HG03432 (cell line): ENCODE data around the gene GPR137C.
A peak's percentile ranks its signal among the peaks of the same experiment; 100 is the strongest.

Experiments
- ATAC-seq: cut with Tn5 transposase; IDR thresholded peaks from one replicate; pipeline ENCODE4 v1.9.1; 2021; ENCODE audit warnings: mild to moderate bottlenecking, moderate library complexity; ENCODE audit not compliant: unreplicated experiment

Gene GPR137C

GRCh38 chr14:52552063-52552988 lies at the start of gene GPR137C, which contains the start of gene TXNDC16:
Gene GPR137C, plus strand, starts transcription at chr14:52552836. Its CDS starts 312 bp downstream, at chr14:52553148.
Gene TXNDC16, minus strand, starts transcription at chr14:52552505. Its CDS starts 8,948 bp downstream, at chr14:52543557.
- ATAC-seq, result peak; percentile 91

GRCh38 chr14:52513249-52513648 lies 39.4 kb upstream of the GPR137C start:
- ATAC-seq, result no peak

- ATAC-seq, result no peak
These were observed 38.4 kb upstream of the GPR137C start for GRCh38 chr14:52514046-52514811.

- no peak for ATAC-seq
These were observed 30.6 kb upstream of the GPR137C start for GRCh38 chr14:52522033-52522432.

GRCh38 chr14:52522581-52523345 lies 29.9 kb upstream of the GPR137C start:
- ATAC-seq, result no peak

GRCh38 chr14:52527052-52527451 lies 25.6 kb upstream of the GPR137C start:
- ATAC-seq, result no peak

- no peak for ATAC-seq
These were observed 21.2 kb upstream of the GPR137C start for GRCh38 chr14:52531481-52531880.

GRCh38 chr14:52536269-52536668 lies 16.4 kb upstream of the GPR137C start:
- no peak for ATAC-seq

GRCh38 chr14:52538623-52539022 lies 14.0 kb upstream of the GPR137C start:
- ATAC-seq, result no peak

- ATAC-seq, result no peak
These were observed 6.9 kb upstream of the GPR137C start for GRCh38 chr14:52545584-52546317.

- ATAC-seq, result no peak
These were observed 6.3 kb upstream of the GPR137C start for GRCh38 chr14:52546318-52546670.

- ATAC-seq, result no peak
These were observed 5.6 kb upstream of the GPR137C start for GRCh38 chr14:52547027-52547426.

GRCh38 chr14:52547526-52547925 lies 5.1 kb upstream of the GPR137C start:
- ATAC-seq, result no peak

- no peak for ATAC-seq
These were observed 2.0 kb upstream of the GPR137C start for GRCh38 chr14:52550661-52551060.

- ATAC-seq, result no peak
These were observed 1.4 kb upstream of the GPR137C start for GRCh38 chr14:52551205-52551604.

- ATAC-seq, result no peak
These were observed 957 bp upstream of the GPR137C start for GRCh38 chr14:52551696-52552062.

- ATAC-seq, result peak; percentile 31
These were observed 500 bp downstream of the GPR137C start for GRCh38 chr14:52553002-52553670.

- ATAC-seq, result no peak
These were observed 1.3 kb downstream of the GPR137C start for GRCh38 chr14:52553671-52554575.

- ATAC-seq, result no peak
These were observed 6.1 kb downstream of the GPR137C start for GRCh38 chr14:52558688-52559087.
